Ishikawa (cell line): ENCODE results near the gene TSHZ3.

Source experiments
- CEBPB ChIP-seq: IDR thresholded peaks from 2 replicates; pipeline ENCODE4 v1.6.1; 2012
- CREB1 ChIP-seq: IDR thresholded peaks from 2 replicates; pipeline ENCODE4 v1.6.1; 2012; ENCODE audit warnings: low read depth
- EP300 ChIP-seq: IDR thresholded peaks from 2 replicates; pipeline ENCODE4 v1.6.1; 2012; ENCODE audit warnings: borderline replicate concordance
- MAX ChIP-seq: IDR thresholded peaks from 2 replicates; pipeline ENCODE4 v1.6.1; 2012
- NFIC ChIP-seq: IDR thresholded peaks from 2 replicates; pipeline ENCODE4 v1.6.1; 2012
- REST ChIP-seq: IDR thresholded peaks from 2 replicates; pipeline ENCODE4 v1.6.1; 2012; ENCODE audit warnings: low read depth, mild to moderate bottlenecking
- TAF1 ChIP-seq: IDR thresholded peaks from 2 replicates; pipeline ENCODE4 v1.6.1; 2012; ENCODE audit warnings: low read depth, mild to moderate bottlenecking
- TEAD4 ChIP-seq: IDR thresholded peaks from 2 replicates; pipeline ENCODE4 v1.6.1; 2012
- YY1 ChIP-seq: IDR thresholded peaks from 2 replicates; pipeline ENCODE4 v1.6.1; 2012; ENCODE audit warnings: low read depth

GRCh38 chr19:31332096-31332495 is 17.1 kb downstream of the TSHZ3 start:
- TF ChIP-seq CREB1 (no peak), EP300 (no peak), TEAD4 (no peak), MAX (no peak), CEBPB (no peak), NFIC (no peak), TAF1 (no peak), REST (no peak), YY1 (no peak)
